DOHH2 (cell line): Measurements from ENCODE around the gene KIF13A.

Source experiments
- CTCF ChIP-seq: fragments of 200-600 bp; sonication (generic); IDR thresholded peaks from one replicate; pipeline ENCODE4 v1.5.1; 2014; ENCODE audit warnings: antibody characterized with exemption, mild to moderate bottlenecking, low read depth, low read length; ENCODE audit not compliant: poor library complexity, severe bottlenecking
- EZH2phosphoT487 ChIP-seq: fragments of 200-600 bp; sonication (generic); IDR thresholded peaks from 2 replicates; pipeline ENCODE4 v1.6.1; 2017; ENCODE audit warnings: borderline replicate concordance, mild to moderate bottlenecking, antibody characterized with exemption, low read length, moderate library complexity, mixed read lengths

GRCh38 chr6:17987447-17987696 is at the start of gene KIF13A:
- TF ChIP-seq CTCF (no peak), EZH2phosphoT487 (no peak)
